Trophoblast cell (in vitro differentiated cells and primary cell): Measurements from ENCODE around the gene ABCC10.
A peak's percentile ranks its signal among the peaks of the same experiment; 100 is the strongest.

Experiments used
- DNase-seq, 2 donors: peaks; one replicate each; pipeline ENCODE4 v3.0.0-alpha.2; 2016
- H2AFZ ChIP-seq: 2 replicates; pipeline ENCODE4 v1.6.1; 2013; ENCODE audit warnings: low read length, moderate library complexity, mild to moderate bottlenecking; ENCODE audit not compliant: insufficient read depth, poor library complexity
- H2AK5ac ChIP-seq: 2 replicates; pipeline ENCODE4 v1.6.1; 2013; ENCODE audit warnings: mild to moderate bottlenecking, low read length
- H2BK120ac ChIP-seq: 2 replicates; pipeline ENCODE4 v1.6.1; 2013; ENCODE audit warnings: low read length, mild to moderate bottlenecking, moderate library complexity; ENCODE audit not compliant: insufficient read depth, poor library complexity
- H2BK12ac ChIP-seq: 2 replicates; pipeline ENCODE4 v1.6.1; 2013; ENCODE audit warnings: mild to moderate bottlenecking, low read length, moderate library complexity
- H2BK5ac ChIP-seq: 2 replicates; pipeline ENCODE4 v1.6.1; 2013; ENCODE audit warnings: low read length, low read depth, moderate library complexity, mild to moderate bottlenecking; ENCODE audit not compliant: poor library complexity
- H3K14ac ChIP-seq: 2 replicates; pipeline ENCODE4 v1.6.1; 2013; ENCODE audit warnings: mild to moderate bottlenecking, low read length
- H3K18ac ChIP-seq: 2 replicates; pipeline ENCODE4 v1.6.1; 2013; ENCODE audit warnings: mild to moderate bottlenecking, low read length
- H3K23ac ChIP-seq: 2 replicates; pipeline ENCODE4 v1.6.1; 2013; ENCODE audit warnings: low read length
- H3K27ac ChIP-seq: 2 replicates; pipeline ENCODE4 v1.5.1; 2013; ENCODE audit warnings: low read depth, mild to moderate bottlenecking, inconsistent platforms, low read length, moderate library complexity
- H3K27me3 ChIP-seq: 2 replicates; pipeline ENCODE4 v1.6.1; 2013; ENCODE audit warnings: inconsistent platforms, mild to moderate bottlenecking, low read length, moderate library complexity; ENCODE audit not compliant: insufficient read depth
- H3K36me3 ChIP-seq, 2 experiments: 1 replicate in 1 of 2; 2 replicates in 1 of 2; pipeline ENCODE4 v1.6.1; 2013; ENCODE audit warnings: low read length in 2 of 2, mild to moderate bottlenecking in 2 of 2, moderate library complexity in 1 of 2; ENCODE audit not compliant: insufficient read depth in 2 of 2, control insufficient read depth in 1 of 2
- H3K4ac ChIP-seq: 2 replicates; pipeline ENCODE4 v1.6.1; 2013; ENCODE audit warnings: low read depth, mild to moderate bottlenecking, low read length, moderate library complexity
- H3K4me1 ChIP-seq, 2 experiments: 1 replicate in 1 of 2; 2 replicates in 1 of 2; pipeline ENCODE4 v1.6.1; 2013; ENCODE audit warnings: low read length in 2 of 2, mild to moderate bottlenecking in 2 of 2, moderate library complexity in 1 of 2; ENCODE audit not compliant: insufficient read depth in 2 of 2, control insufficient read depth in 1 of 2
- H3K4me2 ChIP-seq: 2 replicates; pipeline ENCODE4 v1.6.1; 2013; ENCODE audit warnings: inconsistent platforms, mild to moderate bottlenecking, low read length, moderate library complexity
- H3K4me3 ChIP-seq: 2 replicates; pipeline ENCODE4 v1.5.1; 2013; ENCODE audit warnings: mild to moderate bottlenecking, low read depth, low read length, inconsistent platforms
- H3K79me1 ChIP-seq: one replicate; pipeline ENCODE4 v1.6.1; 2013; ENCODE audit warnings: low read length
- H3K79me2 ChIP-seq: 2 replicates; pipeline ENCODE4 v1.6.1; 2013; ENCODE audit warnings: low read length, mild to moderate bottlenecking; ENCODE audit not compliant: control insufficient read depth, insufficient read depth, poor library complexity
- H3K9ac ChIP-seq: 2 replicates; pipeline ENCODE4 v1.6.1; 2013; ENCODE audit warnings: mild to moderate bottlenecking, low read length
- H3K9me3 ChIP-seq: 2 replicates; pipeline ENCODE4 v1.6.1; 2013; ENCODE audit warnings: low read depth, mild to moderate bottlenecking, control low read depth, inconsistent platforms, low read length; ENCODE audit not compliant: insufficient read depth
- H4K12ac ChIP-seq: 2 replicates; pipeline ENCODE4 v1.6.1; 2013; ENCODE audit warnings: low read depth, mild to moderate bottlenecking, low read length, moderate library complexity
- H4K8ac ChIP-seq: 2 replicates; pipeline ENCODE4 v1.6.1; 2013; ENCODE audit warnings: low read depth, mild to moderate bottlenecking, low read length, moderate library complexity
- H4K91ac ChIP-seq: one replicate; pipeline ENCODE4 v1.6.1; 2013; ENCODE audit warnings: low read depth, mild to moderate bottlenecking, low read length, moderate library complexity
- WGBS: extraction: QIAGEN DNeasy Blood & Tissue Kit; methylation state at CpG from one replicate; pipeline ENCODE4 v1.1.7; 2013; ENCODE audit warnings: missing lambda C conversion rate; ENCODE audit not compliant: insufficient read length, insufficient coverage; ENCODE audit errors: extremely low coverage; 5-methylcytosine and 5-hydroxymethylcytosine counted together

ABCC10 gene

DNA sequence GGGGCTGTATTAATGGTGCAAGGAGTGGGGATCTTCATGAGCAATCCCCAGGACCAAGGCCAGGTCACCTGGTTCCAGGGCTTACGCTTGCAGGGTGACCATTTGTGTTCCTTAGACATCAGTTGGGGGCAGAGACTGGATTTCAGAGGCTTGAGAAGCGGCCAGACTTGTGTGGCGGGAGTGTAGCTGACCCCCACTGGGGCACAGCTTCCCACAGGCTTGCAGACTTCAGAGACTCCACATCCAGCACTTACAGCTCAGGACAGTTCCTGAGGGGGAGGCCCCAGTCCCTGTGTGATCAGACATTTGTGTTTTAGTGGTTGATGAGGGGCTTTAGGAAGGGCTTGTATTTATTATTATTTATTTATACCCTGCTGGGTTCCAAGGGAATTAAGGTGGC, 65.3 kb downstream of the ABCC10 start:
- Histone ChIP-seq H3K27me3 (no peaks in the 10 kb centered on the region), H3K27ac (no peak overlapping the region), H3K4ac (no peak overlapping the region), H3K9me3 (no peaks in the 10 kb centered on the region), H3K36me3 (peaks cover 0 to under 1% of the 10 kb centered on the region in 2 experiments), H2BK12ac (no peak overlapping the region), H3K79me1 (peaks cover 9% of the 10 kb centered on the region), H3K79me2 (peaks cover 2% of the 10 kb centered on the region), H3K4me2 (no peak overlapping the region), H2AFZ (no peak overlapping the region), H3K14ac (no peak overlapping the region), H3K23ac (no peak overlapping the region), H4K12ac (no peak overlapping the region), H4K8ac (no peak overlapping the region), H2BK5ac (no peak overlapping the region), H3K18ac (no peak overlapping the region), H2AK5ac (no peak overlapping the region), H3K9ac (no peak overlapping the region), H3K4me3 (no peak overlapping the region), H2BK120ac (no peak overlapping the region), H3K4me1 (peaks cover 51 to 60% of the 10 kb centered on the region in 2 experiments), H4K91ac (no peak overlapping the region)
- no peak for DNase-seq
- no CpG with 5 or more reads among the region's 3 CpGs for WGBS

DNA sequence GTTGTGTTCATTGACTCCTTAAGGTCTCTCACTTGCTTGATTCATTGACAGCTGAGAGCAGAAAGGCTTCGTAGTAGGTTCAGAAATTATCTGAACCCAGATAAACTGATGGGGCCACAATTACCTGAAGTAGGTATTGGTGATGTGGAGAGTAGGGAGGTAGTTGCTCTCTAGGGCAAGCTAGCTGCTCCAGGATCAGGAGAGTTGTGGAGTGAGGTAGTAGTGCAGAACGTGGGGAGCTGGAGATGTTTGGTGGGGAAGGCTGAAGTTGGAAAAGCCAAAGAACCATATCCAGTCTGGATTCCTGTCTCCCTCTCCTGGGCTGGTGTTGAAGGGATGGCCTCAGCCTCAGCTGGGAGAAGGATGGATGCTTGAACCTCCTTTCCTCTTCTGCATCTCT, 65.9 kb downstream of the ABCC10 start:
- no CpG with 5 or more reads among the region's 2 CpGs for WGBS
- H3K4me3 ChIP-seq: no peak overlapping the region
- no peak overlapping the region for H2AFZ ChIP-seq
- no peak overlapping the region for H3K4me2 ChIP-seq
- no peak overlapping the region for H3K9ac ChIP-seq
- H3K14ac ChIP-seq: no peak overlapping the region
- peaks cover 0 to 4% of the 10 kb centered on the region in 2 experiments for H3K36me3 ChIP-seq
- no peak for DNase-seq
- peaks cover 52 to 62% of the 10 kb centered on the region in 2 experiments for H3K4me1 ChIP-seq
- no peak overlapping the region for H4K91ac ChIP-seq
- no peak overlapping the region for H3K27ac ChIP-seq
- no peaks in the 10 kb centered on the region for H3K9me3 ChIP-seq
- no peak overlapping the region for H2BK120ac ChIP-seq
- no peak overlapping the region for H3K4ac ChIP-seq
- H2BK5ac ChIP-seq: no peak overlapping the region
- H4K12ac ChIP-seq: no peak overlapping the region
- no peak overlapping the region for H4K8ac ChIP-seq
- no peak overlapping the region for H3K23ac ChIP-seq
- no peak overlapping the region for H2BK12ac ChIP-seq
- no peak overlapping the region for H3K18ac ChIP-seq
- H3K79me1 ChIP-seq: peaks cover 9% of the 10 kb centered on the region
- H2AK5ac ChIP-seq: no peak overlapping the region
- H3K27me3 ChIP-seq: no peaks in the 10 kb centered on the region
- H3K79me2 ChIP-seq: peaks cover 2% of the 10 kb centered on the region

DNA sequence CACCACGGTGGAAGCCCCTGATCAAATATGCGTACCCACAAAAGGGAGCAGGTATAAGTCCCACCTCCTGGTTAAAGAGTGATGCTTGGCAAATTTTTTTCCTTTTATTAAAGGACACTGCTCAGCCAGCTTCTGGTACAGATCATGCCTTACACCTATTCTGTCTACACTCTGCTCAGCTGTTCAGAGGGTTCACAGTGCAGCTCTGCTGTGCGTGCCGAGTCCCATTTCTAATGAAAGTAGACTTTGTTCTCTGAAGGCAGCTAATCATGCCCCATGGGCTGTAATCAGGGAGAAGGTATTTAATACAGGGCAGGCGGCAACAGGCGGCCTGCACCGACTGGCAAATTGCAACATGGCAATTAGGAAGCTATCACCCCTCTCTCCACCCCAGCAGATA, 66.5 kb downstream of the ABCC10 start:
- Histone ChIP-seq H3K9me3 (no peaks in the 10 kb centered on the region), H3K27me3 (no peaks in the 10 kb centered on the region), H3K4me1 (peaks cover 48 to 58% of the 10 kb centered on the region in 2 experiments), H2BK12ac (no peak overlapping the region), H3K9ac (no peak overlapping the region), H3K4me3 (no peak overlapping the region), H3K79me2 (peaks cover 2% of the 10 kb centered on the region), H2BK120ac (no peak overlapping the region), H4K12ac (no peak overlapping the region), H3K4ac (no peak overlapping the region), H3K14ac (no peak overlapping the region), H4K91ac (no peak overlapping the region), H2AK5ac (no peak overlapping the region), H3K4me2 (no peak overlapping the region), H3K23ac (no peak overlapping the region), H4K8ac (no peak overlapping the region), H2AFZ (no peak overlapping the region), H3K18ac (no peak overlapping the region), H3K36me3 (peaks cover 4 to 10% of the 10 kb centered on the region in 2 experiments), H3K79me1 (peaks cover 9% of the 10 kb centered on the region), H3K27ac (no peak overlapping the region), H2BK5ac (no peak overlapping the region)
- WGBS: no CpG with 5 or more reads among the region's 7 CpGs
- DNase-seq: no peak

DNA sequence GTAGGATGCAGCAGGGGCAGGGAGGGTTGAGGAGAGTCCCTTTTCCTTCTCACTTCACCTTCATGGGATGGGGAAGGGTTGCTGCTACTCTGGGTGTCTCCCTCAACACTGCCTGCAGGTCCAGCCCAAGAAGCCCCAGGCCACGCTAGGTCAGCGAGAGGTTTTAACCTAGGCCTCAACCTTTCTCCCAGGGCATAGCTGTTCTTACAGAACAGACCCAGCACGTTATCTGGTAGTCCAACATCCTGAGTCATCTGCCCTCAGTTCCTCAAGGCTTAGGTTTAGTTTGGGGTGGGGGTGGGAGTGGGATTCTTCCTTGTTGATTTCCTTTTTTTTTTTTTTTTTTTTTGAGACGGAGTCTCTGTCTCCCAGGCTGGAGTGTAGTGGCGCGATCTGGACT, 67.0 kb downstream of the ABCC10 start:
- Histone ChIP-seq H2AK5ac (no peak overlapping the region), H3K79me1 (peaks cover 9% of the 10 kb centered on the region), H4K91ac (no peak overlapping the region), H2AFZ (no peak overlapping the region), H3K4me3 (no peak overlapping the region), H2BK12ac (no peak overlapping the region), H4K12ac (no peak overlapping the region), H3K4ac (no peak overlapping the region), H3K18ac (no peak overlapping the region), H3K27me3 (no peaks in the 10 kb centered on the region), H3K4me1 (peaks cover 43 to 53% of the 10 kb centered on the region in 2 experiments), H3K4me2 (no peak overlapping the region), H3K9ac (no peak overlapping the region), H2BK120ac (no peak overlapping the region), H3K9me3 (no peaks in the 10 kb centered on the region), H2BK5ac (no peak overlapping the region), H3K14ac (no peak overlapping the region), H3K27ac (no peak overlapping the region), H3K23ac (no peak overlapping the region), H4K8ac (no peak overlapping the region), H3K79me2 (peaks cover 2% of the 10 kb centered on the region), H3K36me3 (peaks cover 9 to 14% of the 10 kb centered on the region in 2 experiments)
- WGBS: no CpG with 5 or more reads among the region's 6 CpGs
- peak; percentile 72 to 78 for DNase-seq
